NCI-H146 treated with DMSO at 0.1 percent for 48 hours (cell line): ENCODE data around the gene ARMS2.

ENCODE experiments used
- DNase-seq: peaks from one replicate; lab custom pipeline; 2025; ENCODE audit not compliant: unreplicated experiment; lab: John Stamatoyannopoulos, UW

ARMS2 gene

GRCh38 chr10:122454603-122455080, at the start of gene ARMS2:
Gene ARMS2 (plus strand): TSS chr10:122454653. CDS start chr10:122454728, 75 bp downstream.
- no peak for DNase-seq

- no peak for DNase-seq
These were observed 46.9 kb upstream of the ARMS2 start for GRCh38 chr10:122407375-122408125.

GRCh38 chr10:122413327-122413726, 41.1 kb upstream of the ARMS2 start:
- no peak for DNase-seq

- DNase-seq, result no peak
These were observed 36.8 kb upstream of the ARMS2 start for GRCh38 chr10:122417667-122418066.

- no peak for DNase-seq
These were observed 35.4 kb upstream of the ARMS2 start for GRCh38 chr10:122419016-122419415.

GRCh38 chr10:122419876-122420623, 34.4 kb upstream of the ARMS2 start:
- DNase-seq, result no peak

GRCh38 chr10:122420624-122421007, 33.8 kb upstream of the ARMS2 start:
- DNase-seq, result no peak

GRCh38 chr10:122421054-122421625, 33.3 kb upstream of the ARMS2 start:
- DNase-seq, result no peak

- no peak for DNase-seq
These were observed 32.7 kb upstream of the ARMS2 start for GRCh38 chr10:122421742-122422141.

GRCh38 chr10:122422266-122422989, 32.0 kb upstream of the ARMS2 start:
- DNase-seq, result no peak

GRCh38 chr10:122424059-122424458, 30.4 kb upstream of the ARMS2 start:
- no peak for DNase-seq

GRCh38 chr10:122426829-122427228, 27.6 kb upstream of the ARMS2 start:
- DNase-seq, result no peak

GRCh38 chr10:122427280-122427679, 27.2 kb upstream of the ARMS2 start:
- DNase-seq, result no peak

GRCh38 chr10:122435212-122435827, 19.1 kb upstream of the ARMS2 start:
- DNase-seq, result peak; percentile 3

- DNase-seq, result no peak
These were observed 12.5 kb upstream of the ARMS2 start for GRCh38 chr10:122441961-122442360.

- DNase-seq, result no peak
These were observed 9.0 kb upstream of the ARMS2 start for GRCh38 chr10:122445469-122445868.

- DNase-seq, result no peak
These were observed 8.5 kb upstream of the ARMS2 start for GRCh38 chr10:122445904-122446303.

- peak; percentile 35 for DNase-seq
These were observed 7.6 kb upstream of the ARMS2 start for GRCh38 chr10:122446668-122447423.

- no peak for DNase-seq
These were observed 5.9 kb upstream of the ARMS2 start for GRCh38 chr10:122448600-122448999.

- DNase-seq, result no peak
These were observed 5.3 kb upstream of the ARMS2 start for GRCh38 chr10:122449153-122449552.
